Smooth muscle cell (in vitro differentiated cells): ENCODE results near the gene NOTCH2NLA. TPM values are rescaled to one million over a fixed set of nuclear protein-coding genes. Genes with fewer than 3 reads are reported as not detected.
"Not testable (repeated sequence)": the region's sequence is repeated elsewhere in the genome, so short reads cannot be mapped to it uniquely, and the experiment has no call there.

Source experiments
- DNase-seq: peaks from one replicate; lab custom pipeline; 2025; ENCODE audit not compliant: unreplicated experiment; lab: John Stamatoyannopoulos, UW
- H2AFZ ChIP-seq: fragments of 200-600 bp; sonication (generic); 2 replicates; pipeline ENCODE4 v1.6.0; 2016; ENCODE audit warnings: antibody characterized with exemption, low read depth, mild to moderate bottlenecking
- H3F3A ChIP-seq: fragments of 200-600 bp; sonication (generic); 2 replicates; pipeline ENCODE4 v1.6.0; 2017; ENCODE audit warnings: antibody characterized with exemption, low read depth
- H3K27ac ChIP-seq: fragments of 200-600 bp; sonication (generic); 2 replicates; pipeline ENCODE4 v1.5.1; 2016; ENCODE audit warnings: low read depth, mild to moderate bottlenecking
- H3K27me3 ChIP-seq: fragments of 200-600 bp; sonication (generic); 2 replicates; pipeline ENCODE4 v1.6.1; 2016; ENCODE audit warnings: low read depth, mild to moderate bottlenecking
- H3K36me3 ChIP-seq: fragments of 200-600 bp; sonication (generic); 2 replicates; pipeline ENCODE4 v1.5.1; 2016; ENCODE audit warnings: low read depth
- H3K4me1 ChIP-seq: fragments of 200-600 bp; sonication (generic); 2 replicates; pipeline ENCODE4 v1.5.1; 2016; ENCODE audit warnings: low read depth
- H3K4me2 ChIP-seq: fragments of 200-600 bp; sonication (generic); 2 replicates; pipeline ENCODE4 v1.6.0; 2016; ENCODE audit warnings: mild to moderate bottlenecking
- H3K4me3 ChIP-seq: fragments of 200-600 bp; sonication (generic); 2 replicates; pipeline ENCODE4 v1.5.1; 2016; ENCODE audit warnings: mild to moderate bottlenecking
- H3K79me2 ChIP-seq: fragments of 200-600 bp; sonication (generic); 2 replicates; pipeline ENCODE4 v1.6.0; 2016; ENCODE audit warnings: low read depth, mild to moderate bottlenecking
- H3K9ac ChIP-seq: fragments of 200-600 bp; sonication (generic); 2 replicates; pipeline ENCODE4 v1.6.0; 2016; ENCODE audit warnings: low read depth
- H3K9me3 ChIP-seq: fragments of 200-600 bp; sonication (generic); replicated peaks from 2 replicates; pipeline ENCODE4 v1.5.1; 2016; ENCODE audit warnings: low read depth
- H4K20me1 ChIP-seq: fragments of 200-600 bp; sonication (generic); 2 replicates; pipeline ENCODE4 v1.6.0; 2016; ENCODE audit warnings: low read depth
- WGBS: methylation state at CpG from one replicate; pipeline ENCODE4 v1.1.7; 2016; ENCODE audit warnings: low lambda C conversion rate; 5-methylcytosine and 5-hydroxymethylcytosine counted together
- polyA plus RNA-seq: library from polyadenylated mRNA; unstranded; fragments of >200 nt; fragmentation: Nextera tagmentation; extraction: Ambion mirVana; gene quantifications from 2 replicates; pipeline ENCODE4 v1.2.1, GENCODE V29; 2016
- total RNA-seq: library from RNA; depleted of rRNA; stranded (reverse); fragments of >200 nt; gene quantifications from 2 replicates; pipeline ENCODE4 v1.2.3, GENCODE V29; 2014

Gene NOTCH2NLA
- total and polyA plus RNA-seq, 2 experiments from 2014 or later, result 26.1 to 30.7 TPM

GRCh38 chr1:146266179-146266748, 37.4 kb upstream of the NOTCH2NLA start:
- H3K36me3 ChIP-seq, H3K9ac ChIP-seq, DNase-seq, H3K4me3 ChIP-seq, H3K9me3 ChIP-seq, H2AFZ ChIP-seq, H4K20me1 ChIP-seq, H3K27ac ChIP-seq, H3K79me2 ChIP-seq, H3K4me2 ChIP-seq, H3K4me1 ChIP-seq, H3F3A ChIP-seq, H3K27me3 ChIP-seq: not testable (repeated sequence)
- 83% methylated on average over 1 of the region's 2 CpGs for WGBS

- H3F3A ChIP-seq, H4K20me1 ChIP-seq, DNase-seq, H3K27ac ChIP-seq, H3K9me3 ChIP-seq, H3K9ac ChIP-seq, H3K4me2 ChIP-seq, H3K79me2 ChIP-seq, H3K27me3 ChIP-seq, H3K36me3 ChIP-seq, H2AFZ ChIP-seq, H3K4me3 ChIP-seq, H3K4me1 ChIP-seq: not testable (repeated sequence)
- no CpG with 5 or more reads among the region's 3 CpGs for WGBS
These were observed 35.9 kb upstream of the NOTCH2NLA start for GRCh38 chr1:146264761-146265160.

GRCh38 chr1:146260006-146260730, 31.3 kb upstream of the NOTCH2NLA start:
- not testable (repeated sequence) for H4K20me1 ChIP-seq, H3K4me1 ChIP-seq, H3K27me3 ChIP-seq, H3K4me3 ChIP-seq, H3K27ac ChIP-seq, H2AFZ ChIP-seq, H3K36me3 ChIP-seq, H3K4me2 ChIP-seq, DNase-seq, H3F3A ChIP-seq, H3K9me3 ChIP-seq, H3K79me2 ChIP-seq, H3K9ac ChIP-seq
- WGBS, result no CpG with 5 or more reads among the region's 8 CpGs

GRCh38 chr1:146257992-146258552, 29.3 kb upstream of the NOTCH2NLA start:
- not testable (repeated sequence) for H3F3A ChIP-seq, H3K4me3 ChIP-seq, H3K9me3 ChIP-seq, H3K27me3 ChIP-seq, H3K4me2 ChIP-seq, H3K9ac ChIP-seq, H3K4me1 ChIP-seq, H2AFZ ChIP-seq, H3K36me3 ChIP-seq, H3K79me2 ChIP-seq, DNase-seq, H4K20me1 ChIP-seq, H3K27ac ChIP-seq
- no CpG with 5 or more reads among the region's 1 CpG for WGBS

- not testable (repeated sequence) for H3K4me1 ChIP-seq, H2AFZ ChIP-seq, H3K4me3 ChIP-seq, H3K27me3 ChIP-seq, H3K9me3 ChIP-seq, H3K79me2 ChIP-seq, DNase-seq, H3K9ac ChIP-seq, H3K4me2 ChIP-seq, H3F3A ChIP-seq, H3K36me3 ChIP-seq, H4K20me1 ChIP-seq, H3K27ac ChIP-seq
- 77% methylated on average over 1 of the region's 4 CpGs for WGBS
These were observed 25.9 kb upstream of the NOTCH2NLA start for GRCh38 chr1:146254569-146255197.

- H3K27ac ChIP-seq, H3K4me2 ChIP-seq, H3K4me1 ChIP-seq, H3F3A ChIP-seq, DNase-seq, H3K79me2 ChIP-seq, H2AFZ ChIP-seq, H4K20me1 ChIP-seq, H3K9me3 ChIP-seq, H3K27me3 ChIP-seq, H3K4me3 ChIP-seq, H3K9ac ChIP-seq, H3K36me3 ChIP-seq: not testable (repeated sequence)
- no CpG with 5 or more reads among the region's 4 CpGs for WGBS
These were observed 24.5 kb upstream of the NOTCH2NLA start for GRCh38 chr1:146253249-146253855.

- WGBS, result no CpG with 5 or more reads among the region's 1 CpG
- not testable (repeated sequence) for H3K79me2 ChIP-seq, H3K36me3 ChIP-seq, H3F3A ChIP-seq, H3K9ac ChIP-seq, H3K4me3 ChIP-seq, H4K20me1 ChIP-seq, H3K4me2 ChIP-seq, H3K9me3 ChIP-seq, H3K4me1 ChIP-seq, DNase-seq, H2AFZ ChIP-seq, H3K27me3 ChIP-seq, H3K27ac ChIP-seq
These were observed 22.7 kb upstream of the NOTCH2NLA start for GRCh38 chr1:146251523-146251922.

- not testable (repeated sequence) for H2AFZ ChIP-seq, H3K9ac ChIP-seq, H4K20me1 ChIP-seq, H3K4me2 ChIP-seq, H3K4me1 ChIP-seq, H3K79me2 ChIP-seq, H3K36me3 ChIP-seq, DNase-seq, H3K27ac ChIP-seq, H3K27me3 ChIP-seq, H3K9me3 ChIP-seq, H3K4me3 ChIP-seq, H3F3A ChIP-seq
- no CpG with 5 or more reads among the region's 4 CpGs for WGBS
These were observed 19.8 kb upstream of the NOTCH2NLA start for GRCh38 chr1:146248643-146249042.
